EL (cell line): ENCODE measurements around the gene CECR2.
"Not testable (repeated sequence)": the region's sequence is repeated elsewhere in the genome, so short reads cannot be mapped to it uniquely, and the experiment has no call there.

Experiments used
- DNase-seq: peaks from one replicate; pipeline ENCODE4 v3.0.0-alpha.2; 2016

The CECR2 gene

GRCh38 chr22:17521971-17522370, 152.7 kb downstream of the CECR2 start:
- DNase-seq: not testable (repeated sequence)

GRCh38 chr22:17523925-17524324, 154.7 kb downstream of the CECR2 start:
- DNase-seq: no peak

GRCh38 chr22:17536269-17536668, 167.0 kb downstream of the CECR2 start:
- DNase-seq: no peak

GRCh38 chr22:17537155-17537554, 167.9 kb downstream of the CECR2 start:
- DNase-seq: no peak

- DNase-seq: no peak
Measured at GRCh38 chr22:17540481-17540880, 171.2 kb downstream of the CECR2 start.

GRCh38 chr22:17541476-17541875, 172.2 kb downstream of the CECR2 start:
- no peak for DNase-seq

- no peak for DNase-seq
Measured at GRCh38 chr22:17542452-17542851, 173.2 kb downstream of the CECR2 start.

GRCh38 chr22:17548010-17548755, 178.9 kb downstream of the CECR2 start:
- no peak for DNase-seq

- DNase-seq: no peak
Measured at GRCh38 chr22:17548756-17549035, 179.4 kb downstream of the CECR2 start.

GRCh38 chr22:17549183-17549582, 179.9 kb downstream of the CECR2 start:
- no peak for DNase-seq

GRCh38 chr22:17549655-17550054, 180.4 kb downstream of the CECR2 start:
- DNase-seq: no peak

GRCh38 chr22:17552737-17553136, 183.5 kb downstream of the CECR2 start:
- DNase-seq: no peak

GRCh38 chr22:17554814-17555213, 185.6 kb downstream of the CECR2 start:
- DNase-seq: no peak

- no peak for DNase-seq
Measured at GRCh38 chr22:17559188-17559587, 189.9 kb downstream of the CECR2 start.

GRCh38 chr22:17562906-17563870, 193.9 kb downstream of the CECR2 start, which contains the start of gene SLC25A18:
SLC25A18 (plus strand) TSS chr22:17563498; CDS start chr22:17579945, 16,447 bp downstream.
- DNase-seq: no peak

GRCh38 chr22:17563936-17564391, 194.7 kb downstream of the CECR2 start:
- DNase-seq: peak; percentile 47

GRCh38 chr22:17566016-17566687, 196.9 kb downstream of the CECR2 start:
- not testable (repeated sequence) for DNase-seq

GRCh38 chr22:17566776-17567175, 197.5 kb downstream of the CECR2 start:
- DNase-seq: no peak

- DNase-seq: peak; percentile 63
Measured at GRCh38 chr22:17569971-17570511, 200.8 kb downstream of the CECR2 start.

GRCh38 chr22:17570851-17571631, 201.8 kb downstream of the CECR2 start:
- DNase-seq: peak; percentile 88

GRCh38 chr22:17575151-17575550, 205.9 kb downstream of the CECR2 start:
- DNase-seq: no peak

GRCh38 chr22:17575681-17576080, 206.4 kb downstream of the CECR2 start:
- DNase-seq: no peak
